ENCODE results near the gene RGS3.

The RGS3 gene

GRCh38 chr9:113503613-113504211 lies 40.2 kb downstream of the RGS3 start:
- H3K4me3 ChIP-seq (ENCODE audit: low read length) = no peak overlapping the region
- DNase-seq (ENCODE audit: low read depth) = no peak
- TF ChIP-seq CTCF (conservative IDR thresholded peaks at IDR 0.05; ENCODE audit: low read depth, low read length) = no peak

GRCh38 chr9:113504725-113505590 lies 41.4 kb downstream of the RGS3 start:
- no peak for TF ChIP-seq CTCF (conservative IDR thresholded peaks at IDR 0.05; ENCODE audit: low read depth, low read length)

GRCh38 chr9:113506090-113506589 lies 42.6 kb downstream of the RGS3 start:
- no peak for DNase-seq (ENCODE audit: low read depth)
- H3K4me3 ChIP-seq (ENCODE audit: low read length) = no peak overlapping the region
- TF ChIP-seq CTCF (conservative IDR thresholded peaks at IDR 0.05; ENCODE audit: low read depth, low read length) = no peak

More at GRCh38 chr9:113504725-113505590, 41.4 kb downstream of the RGS3 start:
- H3K4me3 ChIP-seq (ENCODE audit: low read length) = no peak overlapping the region
- no peak for DNase-seq (ENCODE audit: low read depth)

GRCh38 chr9:113507256-113507655 lies 43.7 kb downstream of the RGS3 start:
- no peak for TF ChIP-seq CTCF (conservative IDR thresholded peaks at IDR 0.05; ENCODE audit: low read depth, low read length)
- H3K4me3 ChIP-seq (ENCODE audit: low read length) = no peak overlapping the region
- DNase-seq (ENCODE audit: low read depth) = no peak

- peak; percentile 48 for TF ChIP-seq CTCF (conservative IDR thresholded peaks at IDR 0.05; ENCODE audit: low read depth, low read length)
- H3K4me3 ChIP-seq (ENCODE audit: low read length) = no peak overlapping the region
- DNase-seq (ENCODE audit: low read depth) = no peak
Observed at GRCh38 chr9:113508111-113508749, 44.7 kb downstream of the RGS3 start.

GRCh38 chr9:113509463-113509862 lies 45.9 kb downstream of the RGS3 start:
- no peak for TF ChIP-seq CTCF (conservative IDR thresholded peaks at IDR 0.05; ENCODE audit: low read depth, low read length)
- no peak overlapping the region for H3K4me3 ChIP-seq (ENCODE audit: low read length)
- DNase-seq (ENCODE audit: low read depth) = no peak

All from retinal pigment epithelial cell (primary cell).